GM21737 (cell line): ENCODE measurements around the gene PDRG1.

Experiments
- ATAC-seq: cut with Tn5 transposase; IDR thresholded peaks from one replicate; pipeline ENCODE4 v1.9.1; 2021; ENCODE audit warnings: mild to moderate bottlenecking, moderate library complexity; ENCODE audit not compliant: unreplicated experiment

The PDRG1 gene

GRCh38 chr20:31909253-31910070, 42.4 kb downstream of the PDRG1 start:
- no peak for ATAC-seq

GRCh38 chr20:31908424-31908823, 43.4 kb downstream of the PDRG1 start:
- no peak for ATAC-seq

GRCh38 chr20:31908016-31908415, 43.8 kb downstream of the PDRG1 start:
- no peak for ATAC-seq

GRCh38 chr20:31907046-31907445, 44.8 kb downstream of the PDRG1 start:
- no peak for ATAC-seq

- ATAC-seq: no peak
These were observed 45.8 kb downstream of the PDRG1 start for GRCh38 chr20:31906001-31906400.

- no peak for ATAC-seq
These were observed 48.0 kb downstream of the PDRG1 start for GRCh38 chr20:31903627-31904386.

GRCh38 chr20:31901615-31902014, 50.2 kb downstream of the PDRG1 start:
- ATAC-seq: no peak

- ATAC-seq: no peak
These were observed 54.3 kb downstream of the PDRG1 start for GRCh38 chr20:31897541-31897940.

GRCh38 chr20:31896049-31896448, 55.8 kb downstream of the PDRG1 start:
- ATAC-seq: no peak

- peak; percentile 97 for ATAC-seq
These were observed 56.7 kb downstream of the PDRG1 start for GRCh38 chr20:31894980-31895675.
